ENCODE results near the gene ATP5MG. TPM values are rescaled to one million over a fixed set of nuclear protein-coding genes. Genes with fewer than 3 reads are reported as not detected.

Gene ATP5MG
- total and polyA plus RNA-seq, 10 of the 15 experiments (the other 5 are each of a cell fraction or from before 2014, with no cell fraction given), result 211 to 2,276 (median 633) TPM

DNA sequence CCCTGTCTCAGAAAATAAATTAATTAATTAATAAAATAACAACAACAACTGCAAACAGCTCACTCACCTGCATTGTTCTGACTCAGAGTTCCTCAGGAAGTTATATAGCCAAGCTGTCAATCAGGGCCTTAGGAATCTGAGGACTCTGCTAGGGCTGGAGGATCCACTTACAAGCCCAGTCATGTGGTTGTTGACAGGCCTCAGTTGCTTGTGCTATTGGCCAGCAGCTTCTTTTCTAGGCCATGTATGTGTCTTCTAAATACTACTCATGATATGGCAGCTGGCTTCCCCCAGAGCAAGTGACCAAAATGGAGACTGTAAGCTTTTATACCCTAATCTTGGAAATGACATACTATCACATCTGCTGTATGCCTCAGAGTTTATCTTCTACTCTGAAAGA is 20.8 kb upstream of the ATP5MG start (continued):
- no peak for TF ChIP-seq MYC (IDR thresholded peaks at IDR 0.05; ENCODE audit: insufficient read depth, insufficient read length, insufficient replicate concordance, low read length, severe bottlenecking)
- TF ChIP-seq GATAD2B (conservative IDR thresholded peaks at IDR 0.05; ENCODE audit: low read depth), result no peak
- no peak for TF ChIP-seq ZBED1 (IDR thresholded peaks at IDR 0.05; ENCODE audit: borderline replicate concordance)
- TF ChIP-seq NFYB (IDR thresholded peaks at IDR 0.05; ENCODE audit: insufficient read depth, low read depth, low read length), result no peak
- TF ChIP-seq BCL11A (IDR thresholded peaks at IDR 0.05; ENCODE audit: low read depth, low read length), result no peak
- TF ChIP-seq, protein P1, sequence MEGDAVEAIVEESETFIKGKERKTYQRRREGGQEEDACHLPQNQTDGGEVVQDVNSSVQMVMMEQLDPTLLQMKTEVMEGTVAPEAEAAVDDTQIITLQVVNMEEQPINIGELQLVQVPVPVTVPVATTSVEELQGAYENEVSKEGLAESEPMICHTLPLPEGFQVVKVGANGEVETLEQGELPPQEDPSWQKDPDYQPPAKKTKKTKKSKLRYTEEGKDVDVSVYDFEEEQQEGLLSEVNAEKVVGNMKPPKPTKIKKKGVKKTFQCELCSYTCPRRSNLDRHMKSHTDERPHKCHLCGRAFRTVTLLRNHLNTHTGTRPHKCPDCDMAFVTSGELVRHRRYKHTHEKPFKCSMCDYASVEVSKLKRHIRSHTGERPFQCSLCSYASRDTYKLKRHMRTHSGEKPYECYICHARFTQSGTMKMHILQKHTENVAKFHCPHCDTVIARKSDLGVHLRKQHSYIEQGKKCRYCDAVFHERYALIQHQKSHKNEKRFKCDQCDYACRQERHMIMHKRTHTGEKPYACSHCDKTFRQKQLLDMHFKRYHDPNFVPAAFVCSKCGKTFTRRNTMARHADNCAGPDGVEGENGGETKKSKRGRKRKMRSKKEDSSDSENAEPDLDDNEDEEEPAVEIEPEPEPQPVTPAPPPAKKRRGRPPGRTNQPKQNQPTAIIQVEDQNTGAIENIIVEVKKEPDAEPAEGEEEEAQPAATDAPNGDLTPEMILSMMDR (IDR thresholded peaks at IDR 0.05 in 2 of 3, conservative IDR thresholded peaks at IDR 0.05 in 1 of 3; ENCODE audit: control insufficient read depth in 2 of 3, extremely low read depth in 1 of 3, insufficient read depth in 1 of 3, low read depth in 3 of 3, low read length in 3 of 3), result no peak
- TF ChIP-seq ZZZ3 (IDR thresholded peaks at IDR 0.05; ENCODE audit: control insufficient read depth, insufficient read length, low read depth), result no peak

DNA sequence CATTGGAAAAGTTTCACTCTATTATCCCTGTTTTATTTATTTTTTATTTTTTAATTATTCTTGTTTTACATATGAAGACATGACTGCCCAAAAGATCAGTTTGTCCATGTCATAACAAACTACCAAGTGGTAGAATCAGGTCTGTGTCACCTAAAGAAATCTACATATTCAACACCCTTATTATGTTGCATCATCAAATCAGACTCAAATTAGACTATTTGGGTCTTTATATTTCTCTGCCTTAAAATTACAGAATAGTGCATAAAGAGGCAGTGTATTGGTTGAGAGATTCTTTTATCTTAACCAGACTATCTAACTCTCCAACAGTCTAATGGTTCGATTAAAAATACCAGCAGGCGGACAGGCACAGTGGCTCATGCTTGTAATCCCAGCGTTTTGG is 18.5 kb upstream of the ATP5MG start:
- no peaks in the 10 kb centered on the region for H3K4me1 ChIP-seq (ENCODE audit: control insufficient read depth, insufficient read depth, low read length)
- POLR2A ChIA-PET, result no interaction called here
- no peak overlapping the region for H2AFZ ChIP-seq (ENCODE audit: control insufficient read depth, low read depth, low read length)
- in situ Hi-C loops (cut with MboI), result loop anchor here (25.0 kb wide), 1 partner anchor 104 kb away; no protein-coding TSS in a partner anchor
- CTCF ChIA-PET, result no interaction called here
- H3K27me3 ChIP-seq (replicated peaks in 1 of 2; ENCODE audit: control insufficient read depth in 2 of 2, insufficient read depth in 2 of 2, low read length in 1 of 2), result no peaks in the 10 kb centered on the region
- WGBS (ENCODE audit: insufficient coverage, insufficient replicate concordance, low lambda C conversion rate, missing lambda C conversion rate), result 100% methylated on average over 3 of the region's 3 CpGs
- H3K4me2 ChIP-seq (ENCODE audit: control insufficient read depth, insufficient read depth), result no peak overlapping the region
- H3K9me3 ChIP-seq (replicated peaks; ENCODE audit: control insufficient read depth, insufficient read depth, low read length), result no peaks in the 10 kb centered on the region
- intact Hi-C loops (cut with micrococcal nuclease; ENCODE audit: unreplicated experiment), result no loop called here
- DNase-seq (ENCODE audit: low read depth, low spot score), result no peak
- no peaks in the 10 kb centered on the region for H4K20me1 ChIP-seq (ENCODE audit: control insufficient read depth, insufficient read depth)
- no peak for FAIRE-seq
- no peak for ATAC-seq
- no peak overlapping the region for H3K27ac ChIP-seq (ENCODE audit: control insufficient read depth, insufficient read depth)
- no TSS peak for BruUV-seq (replicated peaks)
- no peak overlapping the region for H3K4me3 ChIP-seq
- H3K9ac ChIP-seq (ENCODE audit: control insufficient read depth, insufficient read depth, low read length), result no peak overlapping the region
- H3K36me3 ChIP-seq (ENCODE audit: control insufficient read depth in 2 of 2, insufficient read depth in 2 of 2, low read length in 1 of 2), result peaks cover 9 to 48% of the 10 kb centered on the region in 2 experiments
- H3K79me2 ChIP-seq (ENCODE audit: control insufficient read depth, insufficient read depth, low read length), result no peaks in the 10 kb centered on the region
- SMC1A ChIA-PET (ENCODE audit: uncharacterized antibody, unreplicated experiment), result no interaction called here
- RAD21 ChIA-PET (ENCODE audit: unreplicated experiment), result no interaction called here
- no peak for TF ChIP-seq SIN3A (IDR thresholded peaks at IDR 0.05; ENCODE audit: low read depth, low read length)
- TF ChIP-seq, protein P2, sequence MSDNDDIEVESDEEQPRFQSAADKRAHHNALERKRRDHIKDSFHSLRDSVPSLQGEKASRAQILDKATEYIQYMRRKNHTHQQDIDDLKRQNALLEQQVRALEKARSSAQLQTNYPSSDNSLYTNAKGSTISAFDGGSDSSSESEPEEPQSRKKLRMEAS (IDR thresholded peaks at IDR 0.05; ENCODE audit: low read depth, low read length), result no peak
- TF ChIP-seq BCL11A (IDR thresholded peaks at IDR 0.05; ENCODE audit: low read depth, low read length), result no peak
- no peak for TF ChIP-seq CBFB (IDR thresholded peaks at IDR 0.05; ENCODE audit: low read depth)
- TF ChIP-seq, protein P3, sequence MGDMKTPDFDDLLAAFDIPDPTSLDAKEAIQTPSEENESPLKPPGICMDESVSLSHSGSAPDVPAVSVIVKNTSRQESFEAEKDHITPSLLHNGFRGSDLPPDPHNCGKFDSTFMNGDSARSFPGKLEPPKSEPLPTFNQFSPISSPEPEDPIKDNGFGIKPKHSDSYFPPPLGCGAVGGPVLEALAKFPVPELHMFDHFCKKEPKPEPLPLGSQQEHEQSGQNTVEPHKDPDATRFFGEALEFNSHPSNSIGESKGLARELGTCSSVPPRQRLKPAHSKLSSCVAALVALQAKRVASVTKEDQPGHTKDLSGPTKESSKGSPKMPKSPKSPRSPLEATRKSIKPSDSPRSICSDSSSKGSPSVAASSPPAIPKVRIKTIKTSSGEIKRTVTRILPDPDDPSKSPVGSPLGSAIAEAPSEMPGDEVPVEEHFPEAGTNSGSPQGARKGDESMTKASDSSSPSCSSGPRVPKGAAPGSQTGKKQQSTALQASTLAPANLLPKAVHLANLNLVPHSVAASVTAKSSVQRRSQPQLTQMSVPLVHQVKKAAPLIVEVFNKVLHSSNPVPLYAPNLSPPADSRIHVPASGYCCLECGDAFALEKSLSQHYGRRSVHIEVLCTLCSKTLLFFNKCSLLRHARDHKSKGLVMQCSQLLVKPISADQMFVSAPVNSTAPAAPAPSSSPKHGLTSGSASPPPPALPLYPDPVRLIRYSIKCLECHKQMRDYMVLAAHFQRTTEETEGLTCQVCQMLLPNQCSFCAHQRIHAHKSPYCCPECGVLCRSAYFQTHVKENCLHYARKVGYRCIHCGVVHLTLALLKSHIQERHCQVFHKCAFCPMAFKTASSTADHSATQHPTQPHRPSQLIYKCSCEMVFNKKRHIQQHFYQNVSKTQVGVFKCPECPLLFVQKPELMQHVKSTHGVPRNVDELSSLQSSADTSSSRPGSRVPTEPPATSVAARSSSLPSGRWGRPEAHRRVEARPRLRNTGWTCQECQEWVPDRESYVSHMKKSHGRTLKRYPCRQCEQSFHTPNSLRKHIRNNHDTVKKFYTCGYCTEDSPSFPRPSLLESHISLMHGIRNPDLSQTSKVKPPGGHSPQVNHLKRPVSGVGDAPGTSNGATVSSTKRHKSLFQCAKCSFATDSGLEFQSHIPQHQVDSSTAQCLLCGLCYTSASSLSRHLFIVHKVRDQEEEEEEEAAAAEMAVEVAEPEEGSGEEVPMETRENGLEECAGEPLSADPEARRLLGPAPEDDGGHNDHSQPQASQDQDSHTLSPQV (IDR thresholded peaks at IDR 0.05), result no peak
- TF ChIP-seq DPF2 (IDR thresholded peaks at IDR 0.05), result no peak
- TF ChIP-seq CREB1 (IDR thresholded peaks at IDR 0.05; ENCODE audit: low read depth), result no peak
- TF ChIP-seq SMAD5 (IDR thresholded peaks at IDR 0.05; ENCODE audit: low read depth), result no peak
- no peak for TF ChIP-seq FOXM1 (IDR thresholded peaks at IDR 0.05; ENCODE audit: low read depth, low read length)
- no peak for TF ChIP-seq NFYA (IDR thresholded peaks at IDR 0.05; ENCODE audit: borderline replicate concordance, low read depth, low read length)
- TF ChIP-seq BACH1 (IDR thresholded peaks at IDR 0.05; ENCODE audit: borderline replicate concordance), result no peak
- no peak for TF ChIP-seq ZNF384 (IDR thresholded peaks at IDR 0.05; ENCODE audit: borderline replicate concordance, low read depth, low read length)
- no peak for TF ChIP-seq MTA2 (IDR thresholded peaks at IDR 0.05; ENCODE audit: low read depth)

Data from GM12878 (cell line).